ENCODE data around the gene RYR2. TPM values are rescaled to one million over a fixed set of nuclear protein-coding genes. Genes with fewer than 3 reads are reported as not detected.
A peak's percentile ranks its signal among the peaks of the same experiment; 100 is the strongest.

Gene RYR2
- total RNA-seq, 2 donors from 2014 or later, result 392 to 756 TPM

GRCh38 chr1:237774246-237774645 is 732.3 kb downstream of the RYR2 start:
- no peak for DNase-seq (ENCODE audit: low spot score)
- no peak overlapping the region for H3K4me3 ChIP-seq
- no peaks in the 10 kb centered on the region for H3K27me3 ChIP-seq
- H3K9me3 ChIP-seq, result no peaks in the 10 kb centered on the region
- TF ChIP-seq CTCF (IDR thresholded peaks at IDR 0.05), result no peak
- no peaks in the 10 kb centered on the region for H3K4me1 ChIP-seq
- peaks cover 23% of the 10 kb centered on the region for H3K36me3 ChIP-seq
- H3K27ac ChIP-seq, result peak overlapping the region in 1 of 2 donors; percentile 22

GRCh38 chr1:237779356-237779755 is 737.4 kb downstream of the RYR2 start:
- TF ChIP-seq CTCF (IDR thresholded peaks at IDR 0.05), result no peak
- no peak overlapping the region for H3K4me3 ChIP-seq
- H3K27me3 ChIP-seq, result no peaks in the 10 kb centered on the region
- DNase-seq (ENCODE audit: low spot score), result no peak
- H3K9me3 ChIP-seq, result no peaks in the 10 kb centered on the region
- no peaks in the 10 kb centered on the region for H3K4me1 ChIP-seq
- H3K36me3 ChIP-seq, result peaks cover 14% of the 10 kb centered on the region
- H3K27ac ChIP-seq, result no peak overlapping the region

- TF ChIP-seq CTCF (IDR thresholded peaks at IDR 0.05), result no peak
- Histone ChIP-seq H3K27me3 (no peaks in the 10 kb centered on the region), H3K4me3 (no peak overlapping the region), H3K4me1 (peaks cover 0 to 9% of the 10 kb centered on the region in 2 donors), H3K9me3 (no peaks in the 10 kb centered on the region), H3K27ac (no peak overlapping the region), H3K36me3 (peaks cover 57% of the 10 kb centered on the region)
- DNase-seq (ENCODE audit: low spot score), result no peak
Observed at GRCh38 chr1:237786066-237786719, 744.2 kb downstream of the RYR2 start.

- Histone ChIP-seq H3K27ac (no peak overlapping the region), H3K36me3 (peaks cover 68% of the 10 kb centered on the region), H3K27me3 (no peaks in the 10 kb centered on the region), H3K4me3 (no peak overlapping the region), H3K4me1 (peaks cover 0 to 13% of the 10 kb centered on the region in 2 donors), H3K9me3 (no peaks in the 10 kb centered on the region)
- no peak for DNase-seq (ENCODE audit: low spot score)
- TF ChIP-seq CTCF (IDR thresholded peaks at IDR 0.05), result no peak
Observed at GRCh38 chr1:237788069-237788468, 746.1 kb downstream of the RYR2 start.

GRCh38 chr1:237789619-237790018 is 747.6 kb downstream of the RYR2 start:
- no peaks in the 10 kb centered on the region for H3K27me3 ChIP-seq
- H3K27ac ChIP-seq, result peak overlapping the region; percentile 21 to 33
- peaks cover 0 to 13% of the 10 kb centered on the region in 2 donors for H3K4me1 ChIP-seq
- DNase-seq (ENCODE audit: low spot score), result no peak
- H3K4me3 ChIP-seq, result no peak overlapping the region
- H3K9me3 ChIP-seq, result no peaks in the 10 kb centered on the region
- no peak for TF ChIP-seq CTCF (IDR thresholded peaks at IDR 0.05)
- peaks cover 67% of the 10 kb centered on the region for H3K36me3 ChIP-seq

- TF ChIP-seq CTCF (IDR thresholded peaks at IDR 0.05), result no peak
- no peaks in the 10 kb centered on the region for H3K27me3 ChIP-seq
- no peak overlapping the region for H3K4me3 ChIP-seq
- H3K9me3 ChIP-seq, result no peaks in the 10 kb centered on the region
- peaks cover 48% of the 10 kb centered on the region for H3K36me3 ChIP-seq
- DNase-seq (ENCODE audit: low spot score), result no peak
- peaks cover 0 to 13% of the 10 kb centered on the region in 2 donors for H3K4me1 ChIP-seq
- H3K27ac ChIP-seq, result peak overlapping the region in 1 of 2 donors; percentile 35
Observed at GRCh38 chr1:237791592-237791991, 749.6 kb downstream of the RYR2 start.
